Measurements from ENCODE around the gene DNASE1.

DNA sequence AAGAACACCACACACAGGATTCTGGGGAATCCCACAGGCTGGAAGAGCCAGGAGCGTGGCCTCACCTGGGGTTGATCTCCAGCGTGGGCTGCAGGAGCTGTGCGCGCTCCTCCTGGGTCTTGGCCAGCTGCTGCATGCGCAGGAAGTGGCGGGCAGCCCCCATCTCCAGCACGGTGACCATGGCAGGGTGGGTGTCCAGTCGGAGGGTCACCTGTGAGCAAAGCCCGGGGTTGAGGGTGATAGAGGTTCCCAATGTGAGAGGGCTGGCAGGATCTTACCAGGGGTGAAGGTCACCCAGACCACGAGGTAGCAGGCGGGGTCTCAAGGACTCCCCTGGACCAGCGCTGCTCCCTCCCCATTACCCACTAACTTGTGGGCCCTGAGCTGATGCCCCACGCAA lies 7.4 kb downstream of the DNASE1 start:
- TF ChIP-seq, protein P1, sequence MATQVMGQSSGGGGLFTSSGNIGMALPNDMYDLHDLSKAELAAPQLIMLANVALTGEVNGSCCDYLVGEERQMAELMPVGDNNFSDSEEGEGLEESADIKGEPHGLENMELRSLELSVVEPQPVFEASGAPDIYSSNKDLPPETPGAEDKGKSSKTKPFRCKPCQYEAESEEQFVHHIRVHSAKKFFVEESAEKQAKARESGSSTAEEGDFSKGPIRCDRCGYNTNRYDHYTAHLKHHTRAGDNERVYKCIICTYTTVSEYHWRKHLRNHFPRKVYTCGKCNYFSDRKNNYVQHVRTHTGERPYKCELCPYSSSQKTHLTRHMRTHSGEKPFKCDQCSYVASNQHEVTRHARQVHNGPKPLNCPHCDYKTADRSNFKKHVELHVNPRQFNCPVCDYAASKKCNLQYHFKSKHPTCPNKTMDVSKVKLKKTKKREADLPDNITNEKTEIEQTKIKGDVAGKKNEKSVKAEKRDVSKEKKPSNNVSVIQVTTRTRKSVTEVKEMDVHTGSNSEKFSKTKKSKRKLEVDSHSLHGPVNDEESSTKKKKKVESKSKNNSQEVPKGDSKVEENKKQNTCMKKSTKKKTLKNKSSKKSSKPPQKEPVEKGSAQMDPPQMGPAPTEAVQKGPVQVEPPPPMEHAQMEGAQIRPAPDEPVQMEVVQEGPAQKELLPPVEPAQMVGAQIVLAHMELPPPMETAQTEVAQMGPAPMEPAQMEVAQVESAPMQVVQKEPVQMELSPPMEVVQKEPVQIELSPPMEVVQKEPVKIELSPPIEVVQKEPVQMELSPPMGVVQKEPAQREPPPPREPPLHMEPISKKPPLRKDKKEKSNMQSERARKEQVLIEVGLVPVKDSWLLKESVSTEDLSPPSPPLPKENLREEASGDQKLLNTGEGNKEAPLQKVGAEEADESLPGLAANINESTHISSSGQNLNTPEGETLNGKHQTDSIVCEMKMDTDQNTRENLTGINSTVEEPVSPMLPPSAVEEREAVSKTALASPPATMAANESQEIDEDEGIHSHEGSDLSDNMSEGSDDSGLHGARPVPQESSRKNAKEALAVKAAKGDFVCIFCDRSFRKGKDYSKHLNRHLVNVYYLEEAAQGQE (IDR thresholded peaks at IDR 0.05; ENCODE audit: insufficient read depth in 1 of 2, low read depth in 2 of 2, low read length in 2 of 2), result no peak
- no peak for TF ChIP-seq TAF1 (IDR thresholded peaks at IDR 0.05; ENCODE audit: borderline replicate concordance, insufficient read depth, low read length)
